Activated CD4-positive, alpha-beta T cell treated with anti-CD3 and anti-CD28 coated beads, Interleukin-2, amount 50 U/mL, for 48 hours (primary cell): ENCODE data around the gene MLN.

Experiments used
- DNase-seq, 2 experiments: peaks; one replicate each; pipeline ENCODE4 v3.0.0-alpha.2; 2020

Gene MLN

DNA sequence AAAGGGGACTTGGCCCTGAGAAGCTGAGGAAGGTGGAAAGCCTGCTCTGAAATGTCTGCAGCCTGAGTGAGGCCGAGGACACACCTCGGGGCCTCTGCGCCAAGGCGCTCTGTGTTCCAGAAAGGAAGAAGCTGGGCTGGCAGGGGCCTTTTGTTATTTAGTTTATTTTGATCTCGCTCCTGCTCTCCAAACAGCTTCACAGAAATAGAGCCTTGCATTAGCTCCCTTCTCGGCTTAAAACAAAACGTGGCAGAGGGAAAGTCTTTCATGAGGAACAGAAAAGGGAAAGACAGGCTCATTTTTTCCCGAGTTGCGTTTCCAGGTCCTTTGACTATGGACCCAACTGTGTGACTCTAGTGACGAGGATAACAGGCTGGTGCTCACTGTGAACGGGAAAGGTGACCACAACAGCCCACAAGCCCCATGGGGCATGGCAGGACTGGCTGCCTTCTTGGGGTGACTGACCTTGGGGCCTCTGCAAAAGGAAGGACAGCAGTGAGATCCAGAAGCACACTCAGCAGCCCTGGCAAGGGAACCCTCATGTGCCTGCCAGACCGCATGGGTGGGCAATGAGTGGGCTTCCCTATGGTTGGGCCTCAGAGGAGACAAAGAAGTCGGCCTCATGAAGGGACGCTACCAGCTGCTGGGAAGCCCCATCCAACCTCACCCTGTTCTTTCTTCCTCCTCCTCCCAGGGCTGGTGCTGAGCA, 33.5 kb downstream of the MLN start:
- no peak for DNase-seq

DNA sequence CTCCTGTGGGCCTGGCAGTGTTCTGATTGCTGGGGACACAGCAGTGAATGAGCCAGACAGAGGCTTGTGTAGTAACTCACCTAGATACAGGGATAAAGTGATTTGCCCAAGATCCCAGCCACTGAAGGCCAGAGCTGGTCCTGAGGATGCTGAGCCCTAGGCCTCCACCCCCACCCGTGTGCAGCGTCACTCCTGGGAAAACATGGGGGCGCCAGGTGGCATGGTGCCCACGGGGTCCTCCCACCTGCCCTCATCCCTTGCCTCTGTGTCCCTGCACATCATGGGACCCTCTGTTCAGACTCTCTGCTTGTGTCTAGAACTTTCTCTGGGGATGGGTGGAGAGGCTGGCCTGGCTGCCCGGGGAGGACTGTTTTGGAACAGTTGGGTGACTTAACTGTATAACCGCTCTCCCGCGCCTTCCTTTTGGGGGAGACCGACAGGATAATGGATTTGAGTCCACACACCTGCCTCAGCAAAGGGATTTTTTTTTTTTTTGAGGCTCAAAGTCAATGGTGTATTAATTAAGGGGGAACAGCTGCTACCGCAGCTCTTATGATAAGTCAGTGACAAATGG, 34.5 kb downstream of the MLN start:
- no peak for DNase-seq

DNA sequence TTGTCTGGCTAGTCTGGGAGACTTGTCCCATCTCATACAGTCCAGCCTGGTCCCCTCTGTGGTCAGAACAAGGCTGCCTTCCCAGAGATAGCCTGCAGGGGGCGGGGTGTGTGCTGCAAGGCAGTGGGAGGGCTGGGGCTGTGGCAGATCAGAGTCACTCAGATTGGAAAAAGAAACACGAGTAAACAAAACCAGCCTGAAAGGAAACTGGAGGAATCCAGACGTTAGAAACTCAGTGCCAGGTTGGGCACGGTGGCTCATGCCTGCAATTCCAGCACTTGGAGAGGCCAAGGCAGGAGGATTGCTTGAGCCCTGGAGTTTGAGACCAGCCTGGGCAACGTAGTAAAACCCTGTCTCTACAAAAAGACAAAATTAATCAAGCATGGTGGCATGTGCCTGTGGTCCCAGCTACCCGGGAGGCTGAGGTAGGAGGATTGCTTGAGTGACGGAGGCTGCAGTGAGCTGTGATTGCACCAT, 35.1 kb downstream of the MLN start:
- DNase-seq = peak; percentile 85 to 86

DNA sequence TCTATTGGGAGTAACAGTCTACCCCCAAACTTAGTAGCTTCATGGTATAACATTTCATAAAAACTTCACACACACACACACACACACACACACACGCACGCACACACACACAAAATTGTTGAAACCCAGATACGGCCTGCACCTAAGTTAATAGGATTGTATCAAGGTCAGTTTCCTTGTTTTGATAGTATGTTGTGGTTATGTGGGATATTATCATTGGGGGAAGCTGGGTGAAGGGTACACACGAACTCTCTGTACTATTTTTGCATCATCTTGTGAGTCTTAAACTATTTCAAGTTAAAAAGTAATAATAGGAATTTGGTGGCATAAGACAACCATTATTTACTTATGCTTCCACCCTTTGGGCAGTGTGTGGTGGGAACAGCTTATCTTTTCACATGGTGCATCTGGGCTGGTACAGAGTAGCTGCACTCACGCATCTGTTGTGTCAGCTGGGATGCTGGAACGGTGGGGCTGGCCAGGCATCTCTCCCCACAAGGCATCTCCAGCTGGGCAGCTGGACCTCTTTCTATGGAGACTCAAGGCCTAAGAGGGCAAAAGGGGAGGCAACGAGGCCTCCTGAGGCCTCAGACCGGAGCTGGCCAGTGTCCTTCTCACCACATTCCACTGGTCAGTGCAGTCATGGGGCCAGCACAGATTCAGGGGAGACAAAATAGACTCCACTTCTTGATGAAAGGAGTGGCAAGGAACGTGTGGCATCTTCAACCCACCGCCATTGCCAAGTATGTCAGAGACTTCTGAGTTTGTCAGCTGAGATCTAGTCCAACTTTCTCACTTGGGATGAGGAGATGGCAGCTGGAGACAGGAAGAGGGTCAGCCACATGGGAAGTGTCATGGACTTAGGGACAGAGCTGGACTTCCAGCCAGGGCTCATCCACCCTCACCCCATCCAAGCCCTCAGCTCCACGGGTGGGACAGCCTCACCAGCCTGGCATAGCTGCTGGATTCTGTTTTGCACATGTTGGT, 36.6 kb downstream of the MLN start:
- DNase-seq = no peak

DNA sequence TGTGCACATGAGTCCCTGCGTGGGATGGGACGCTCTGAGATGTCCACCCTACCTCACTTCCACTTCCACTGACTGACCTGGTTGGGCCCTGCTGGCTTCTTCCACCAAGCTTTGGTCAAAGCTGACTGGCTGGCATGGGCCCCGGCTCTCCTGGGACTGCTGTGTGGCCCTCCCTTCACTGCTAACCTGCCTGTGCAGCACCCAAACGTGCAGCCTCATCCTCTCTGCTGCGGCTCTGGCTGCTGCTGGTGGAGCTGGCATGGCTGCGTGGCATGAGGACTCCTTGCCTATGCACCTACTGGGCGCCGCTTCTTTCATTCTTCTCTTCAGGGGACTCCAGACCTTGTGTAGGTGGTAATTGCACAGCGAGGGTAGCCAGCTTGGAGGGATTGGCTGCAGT, 38.4 kb downstream of the MLN start:
- no peak for DNase-seq

DNA sequence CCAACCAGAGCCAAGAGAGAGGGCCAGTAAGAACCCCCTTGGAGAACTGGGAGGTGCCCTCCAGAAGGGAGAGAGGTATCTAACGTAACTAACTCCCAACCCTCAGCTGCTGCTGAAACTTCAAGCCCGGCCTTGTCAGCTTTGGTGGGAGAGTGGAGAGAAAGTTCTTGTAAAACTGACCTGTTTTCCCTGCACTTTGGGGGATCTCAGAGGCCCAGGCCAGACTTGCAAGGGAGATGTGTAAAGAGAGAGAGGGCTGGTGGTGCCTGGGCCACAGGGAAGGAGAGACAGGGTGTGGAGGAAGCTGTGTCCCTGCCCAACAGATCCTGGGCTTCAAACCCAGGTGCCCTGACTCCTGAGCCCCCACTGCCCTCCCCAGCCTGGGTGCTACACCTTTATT, 39.8 kb downstream of the MLN start:
- DNase-seq = no peak

DNA sequence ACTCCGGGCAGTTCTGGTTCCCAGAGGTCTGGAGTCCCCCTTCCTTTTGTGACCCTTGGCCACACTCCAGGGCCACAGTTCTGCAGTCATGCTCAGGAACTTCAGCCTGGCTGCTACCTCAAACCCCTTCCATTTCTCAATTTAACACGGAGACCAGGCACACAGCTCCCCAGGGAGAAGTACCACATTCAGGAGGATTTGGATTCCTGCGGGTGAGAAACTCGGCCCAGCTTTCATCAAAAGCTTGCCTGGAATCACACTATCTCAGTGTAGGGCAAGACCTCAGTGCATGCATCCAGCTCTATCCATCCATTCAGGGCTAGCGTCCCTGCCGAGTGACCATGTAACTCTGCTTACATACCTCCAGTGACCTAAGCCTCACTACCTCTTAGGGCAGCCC, 40.3 kb downstream of the MLN start:
- DNase-seq = no peak

DNA sequence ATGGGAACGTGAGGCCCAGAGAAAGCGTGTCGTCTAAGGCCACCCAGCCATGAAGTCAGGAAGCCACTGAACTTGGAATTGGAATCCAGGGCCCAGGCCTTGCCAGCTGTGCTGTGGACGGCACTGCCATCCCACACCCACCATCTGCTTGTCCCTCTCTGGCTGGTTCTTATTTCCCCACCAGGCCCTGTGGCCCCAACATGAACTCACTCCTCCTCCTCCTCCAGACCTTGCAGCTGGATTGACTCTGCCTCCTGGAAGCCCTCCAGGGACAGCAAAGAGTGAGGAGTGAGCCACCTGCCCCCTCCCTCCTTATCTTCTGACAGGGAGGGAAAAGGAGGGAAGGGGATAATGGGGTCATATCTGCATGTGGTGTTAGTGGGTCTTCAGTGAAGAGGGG, 41.1 kb downstream of the MLN start:
- no peak for DNase-seq

DNA sequence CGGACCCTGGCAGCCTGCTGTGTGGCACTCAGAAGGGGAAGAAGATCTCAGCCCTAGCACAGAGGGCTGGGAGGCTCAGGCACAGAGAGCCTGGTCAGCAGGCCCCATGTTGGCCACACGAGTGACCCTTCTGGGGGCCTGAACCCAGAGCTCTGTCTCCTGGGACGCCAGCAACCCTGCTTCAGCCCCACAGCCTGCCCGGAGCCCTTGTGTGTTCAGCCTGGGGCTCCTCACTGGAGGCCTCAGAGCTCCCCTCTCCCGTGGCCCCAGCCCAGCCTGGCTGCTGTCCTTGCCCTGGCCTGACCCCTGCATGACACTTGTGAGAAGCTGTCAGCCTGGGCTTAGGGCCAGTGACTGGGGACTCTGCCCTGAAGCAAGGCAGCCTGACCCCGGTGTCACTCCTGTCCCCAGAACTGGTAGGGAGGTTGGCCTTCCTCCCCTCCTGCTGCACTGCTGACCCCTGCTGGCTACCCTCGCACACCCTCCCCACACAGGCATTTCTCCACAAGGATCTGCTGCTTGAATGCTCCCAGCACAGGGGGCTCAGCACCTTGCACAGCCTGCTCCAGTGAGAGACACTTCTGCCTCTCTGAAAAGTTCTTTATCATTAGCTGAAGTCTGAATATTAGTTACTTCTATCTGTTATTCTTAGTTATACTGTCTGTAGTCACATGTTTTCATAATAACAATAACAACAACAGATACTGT, 41.7 kb downstream of the MLN start:
- peak; percentile 51 to 61 for DNase-seq

DNA sequence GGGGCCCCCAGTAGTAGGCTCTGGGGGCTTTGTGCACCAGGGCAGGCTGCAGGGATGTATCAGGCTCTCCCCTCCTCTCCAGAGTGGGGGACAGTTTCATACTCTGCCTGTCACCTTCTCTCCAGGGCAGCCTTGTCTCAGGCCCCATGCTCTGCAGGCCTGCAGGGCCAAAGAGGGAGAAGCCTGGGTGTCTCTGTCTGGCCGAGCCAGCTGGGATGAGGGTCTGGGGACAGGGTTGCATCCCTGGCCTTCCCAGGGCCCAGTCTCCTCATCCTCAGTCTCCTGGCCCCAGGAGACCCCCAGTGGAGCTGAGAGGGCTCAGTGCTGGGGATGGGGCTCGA, 42.3 kb downstream of the MLN start:
- no peak for DNase-seq

DNA sequence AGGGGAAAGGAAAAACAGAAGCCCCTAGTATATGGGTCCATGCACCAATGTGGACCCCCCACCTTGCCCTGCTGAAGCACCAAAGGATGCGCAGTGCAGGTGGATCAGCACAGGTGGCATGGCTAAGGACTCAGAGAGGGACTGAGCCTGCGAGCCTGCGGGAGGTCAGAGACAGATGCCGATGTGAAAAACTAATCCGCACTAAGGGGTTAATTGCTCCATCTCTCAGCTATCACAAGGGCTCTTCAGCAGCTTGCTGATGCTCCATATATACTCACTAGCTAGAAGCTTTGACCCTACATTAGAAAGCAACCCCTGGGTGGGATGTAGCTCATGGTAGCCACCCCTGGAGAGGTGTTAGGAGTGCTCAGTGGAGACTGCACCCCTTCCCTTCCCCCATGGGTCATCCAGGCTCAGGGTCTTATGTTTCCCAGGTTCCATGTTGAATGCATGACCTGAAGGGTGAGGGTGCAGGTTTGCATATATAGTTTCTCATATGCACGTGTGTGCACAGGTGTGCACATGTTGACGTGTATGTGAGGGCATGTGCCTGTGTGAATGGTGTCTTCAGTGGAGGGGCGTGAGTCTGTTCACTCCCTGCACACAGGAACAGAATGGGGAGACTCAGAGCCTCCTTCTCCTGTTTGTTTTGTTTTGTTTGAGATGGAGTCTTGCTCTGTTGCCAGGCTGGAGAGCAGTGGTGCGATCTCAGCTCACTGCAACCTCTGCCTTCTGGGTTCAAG, 43.7 kb downstream of the MLN start:
- no peak for DNase-seq

DNA sequence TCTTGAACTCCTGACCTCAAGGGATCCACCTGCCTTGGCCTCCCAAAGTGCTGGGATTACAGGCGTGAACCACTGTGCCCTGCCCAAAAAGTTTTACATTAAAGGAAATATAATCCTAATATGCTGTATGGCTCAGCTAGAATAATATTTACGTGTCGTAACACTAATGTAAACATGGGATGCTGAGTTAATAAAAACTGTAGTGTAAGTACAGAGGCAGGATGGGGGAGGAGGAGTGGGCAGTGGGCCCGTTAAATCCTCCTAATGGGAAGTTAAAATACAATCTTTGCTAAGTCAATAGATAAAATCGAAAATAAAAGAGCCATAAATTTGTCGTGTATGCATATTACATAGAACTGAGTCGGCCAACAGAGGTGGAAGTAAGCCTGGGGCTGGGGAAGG, 45.0 kb downstream of the MLN start:
- no peak for DNase-seq

DNA sequence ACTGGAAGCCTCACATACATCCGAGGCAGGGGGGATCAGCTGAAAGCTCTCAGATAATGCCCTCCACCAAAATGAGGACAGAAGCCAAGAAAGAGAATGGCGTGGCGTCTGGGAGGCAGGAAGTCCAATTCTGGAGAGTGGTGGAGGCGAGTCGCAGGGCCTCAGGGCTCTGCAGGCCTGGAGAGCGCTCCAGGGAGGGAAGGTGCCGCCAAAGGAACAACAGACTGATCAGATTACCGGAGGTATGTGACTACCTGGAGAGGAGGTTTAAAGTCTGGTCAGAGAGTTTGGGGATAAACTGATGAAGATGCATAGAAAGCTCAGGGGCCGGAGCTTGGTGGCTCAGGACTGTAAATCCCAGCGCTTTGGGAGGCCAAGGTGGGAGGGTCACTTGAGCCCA, 45.9 kb downstream of the MLN start:
- DNase-seq = no peak

DNA sequence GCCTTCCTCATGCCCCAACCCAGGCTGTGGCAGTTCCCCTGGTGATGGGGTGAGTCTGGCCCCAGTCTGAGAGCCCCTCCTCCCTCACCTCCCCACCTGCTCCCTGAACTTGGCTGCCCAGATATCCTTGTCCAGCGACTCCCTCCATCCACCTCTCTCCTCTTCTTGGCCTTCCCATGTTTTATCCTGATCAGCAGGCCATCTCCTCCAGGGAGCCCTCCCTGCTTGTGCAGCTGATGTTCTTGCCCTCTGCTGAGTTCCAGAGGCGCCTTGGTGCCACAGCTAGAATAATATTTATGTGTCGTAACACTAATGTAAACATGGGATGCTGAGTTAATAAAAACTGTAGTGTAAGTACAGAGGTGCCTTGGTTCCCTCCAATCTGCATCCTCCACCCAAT, 46.7 kb downstream of the MLN start:
- no peak for DNase-seq

DNA sequence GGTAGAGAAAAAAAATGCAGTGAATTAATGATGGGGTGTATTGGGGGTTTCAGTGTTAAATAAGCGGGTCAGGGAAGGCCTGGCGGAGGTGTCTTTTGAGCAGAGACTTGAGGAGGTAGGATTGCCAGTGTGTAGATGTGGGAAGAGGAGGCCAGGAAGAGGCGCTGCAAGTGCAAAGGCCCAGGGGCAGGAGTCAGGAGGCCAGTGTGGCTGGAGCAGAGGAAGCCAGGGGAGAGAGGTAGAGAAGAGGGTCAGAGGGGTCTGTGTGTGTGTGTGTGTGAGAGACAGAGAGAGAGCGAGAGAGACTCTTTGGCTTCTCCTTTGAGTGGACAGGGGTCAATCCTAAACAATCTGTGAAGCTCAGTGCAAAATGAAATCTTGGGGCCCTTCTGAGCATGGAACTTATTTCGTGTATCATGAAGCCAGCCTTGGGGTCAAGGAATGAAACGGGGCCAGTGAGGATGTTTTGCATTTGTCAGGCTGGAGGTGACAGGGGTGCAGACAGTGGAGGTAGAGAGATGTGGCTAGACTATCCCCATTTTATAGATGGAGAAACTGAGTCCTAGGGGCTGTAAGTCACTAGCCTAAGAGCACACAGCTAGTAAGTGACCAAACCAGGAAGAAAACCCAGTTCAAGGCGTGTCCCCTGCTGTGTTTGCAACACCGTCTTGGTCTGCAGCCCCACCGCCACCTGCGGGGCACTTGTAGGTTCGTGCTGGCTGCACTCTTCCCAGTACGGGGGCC, 47.4 kb downstream of the MLN start:
- DNase-seq = no peak

DNA sequence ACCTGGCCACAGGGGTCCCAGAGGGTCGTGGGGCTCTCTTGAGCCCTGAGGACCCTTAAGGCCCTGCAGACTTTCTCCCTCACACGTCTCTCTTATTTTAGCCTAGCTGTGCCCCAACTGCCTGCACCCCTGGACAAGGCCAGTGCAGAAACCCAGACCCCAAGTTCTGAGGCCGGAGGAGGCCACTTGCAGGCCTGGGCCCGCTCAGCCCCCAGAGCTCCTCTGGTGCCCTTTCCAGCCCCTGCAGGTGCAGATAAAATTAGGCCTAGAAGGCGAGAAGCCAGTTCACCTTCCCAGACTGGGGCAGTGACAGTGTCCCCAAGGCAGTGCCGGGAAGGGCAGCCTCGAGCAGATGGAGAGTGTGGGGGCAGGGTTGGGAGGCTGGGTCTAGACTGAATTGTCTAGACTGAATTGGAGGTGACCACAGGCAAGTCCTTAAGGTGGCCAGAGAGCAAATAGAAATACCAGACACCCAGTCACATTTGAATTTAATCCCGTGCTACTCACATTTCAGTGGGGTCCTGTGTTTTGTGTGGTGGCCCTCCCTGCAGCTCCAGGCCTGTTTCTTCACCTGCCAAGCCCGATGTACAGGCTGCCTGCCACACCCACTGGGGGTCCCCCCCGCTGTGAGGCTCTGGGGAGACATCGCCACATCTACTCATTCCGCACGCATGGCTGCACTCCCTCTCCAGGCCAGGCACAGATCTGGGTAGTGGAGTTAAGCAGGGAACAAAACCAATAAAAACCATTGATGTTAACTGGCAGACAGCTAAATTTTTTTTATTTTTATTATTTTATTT, 48.5 kb downstream of the MLN start:
- no peak for DNase-seq

DNA sequence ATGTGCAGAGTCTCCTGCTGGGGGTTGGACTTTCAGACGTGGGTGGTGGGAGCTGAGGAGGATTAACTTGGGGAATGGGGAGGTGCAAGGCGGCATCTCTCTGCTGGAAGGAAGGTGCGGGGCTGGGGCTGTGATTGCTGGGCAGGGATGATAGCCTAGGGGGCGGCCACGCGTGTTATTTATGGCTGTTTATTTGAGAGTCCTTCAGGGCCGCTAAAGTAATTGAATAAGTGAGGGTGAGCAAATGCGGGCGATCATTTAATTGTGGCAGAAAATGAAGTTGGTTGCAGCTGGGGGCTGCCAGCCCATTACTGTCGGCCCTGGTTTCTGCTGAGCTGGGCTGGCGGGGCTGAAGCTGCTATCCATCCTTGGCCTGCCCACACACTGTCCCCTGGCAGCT, 49.6 kb downstream of the MLN start:
- no peak for DNase-seq

DNA sequence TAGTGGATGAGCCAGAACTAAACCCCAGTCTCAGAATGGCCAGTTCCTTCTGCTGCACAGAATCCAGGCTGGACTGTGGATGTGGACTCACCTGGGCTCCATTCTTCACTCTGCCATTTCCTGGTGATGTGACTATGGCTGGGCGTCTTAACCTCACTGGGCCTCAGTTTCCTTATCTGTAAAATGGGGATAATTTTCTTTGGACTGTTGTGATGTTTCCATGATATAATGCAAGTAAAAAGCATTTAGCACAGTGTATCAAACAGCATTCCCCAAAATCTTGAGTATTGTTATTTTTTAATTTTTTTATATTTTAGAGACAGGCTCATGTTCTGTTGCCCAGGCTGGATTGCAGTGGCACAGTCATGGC, 51.2 kb downstream of the MLN start:
- DNase-seq = no peak

DNA sequence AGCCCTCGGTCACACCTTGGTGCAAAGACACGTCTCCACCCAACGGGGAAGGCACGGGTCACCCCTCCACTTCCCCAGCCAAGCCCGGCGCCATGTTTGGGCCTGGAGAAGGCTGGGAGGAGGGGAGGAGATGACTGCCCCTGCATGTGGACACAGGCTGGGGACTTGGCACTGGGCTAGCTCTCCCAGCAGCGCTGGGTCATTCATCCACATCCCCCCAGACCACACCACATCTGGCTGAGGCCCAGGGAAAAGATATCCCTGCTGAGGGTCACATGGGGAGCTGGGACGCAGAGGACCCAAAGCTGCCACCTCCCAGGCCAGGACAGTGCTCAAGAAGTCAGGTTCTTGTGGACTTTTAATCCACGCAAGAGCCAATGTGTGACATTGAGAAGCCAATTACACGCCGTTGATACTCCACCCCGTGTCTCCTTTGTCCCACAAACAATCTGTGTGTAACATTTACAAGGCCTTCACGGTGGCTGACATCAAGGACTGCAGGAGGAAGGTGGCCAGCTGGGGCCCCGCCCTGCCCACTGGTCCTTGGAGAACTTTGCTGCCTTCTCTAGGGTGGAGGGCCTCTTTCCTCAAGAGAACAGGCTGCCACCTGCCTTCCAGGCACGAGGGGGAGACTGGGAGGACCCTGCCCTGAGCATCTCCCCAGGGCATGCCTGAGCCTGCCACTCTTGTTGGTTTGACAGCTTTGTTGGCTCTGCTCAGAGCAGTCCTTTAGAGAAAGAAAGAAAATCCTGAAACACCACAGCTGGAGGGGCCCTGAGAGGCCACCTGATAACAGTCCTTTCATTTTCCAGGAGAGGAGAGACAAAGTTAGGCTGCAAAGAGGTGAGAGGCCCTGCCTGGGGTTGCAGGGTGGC, 51.8 kb downstream of the MLN start:
- no peak for DNase-seq
